Cardiac fibroblast (primary cell): ENCODE measurements around the gene HPSE.

Experiments
- DNase-seq, 2 donors: peaks; one replicate each; pipeline versions ENCODE4 v3.0.0 to v3.0.0-alpha.2; 2010; ENCODE audit warnings: low read depth in 2 of 2
- H3K4me3 ChIP-seq, 2 donors: replicated peaks in 1 of 2; 1 replicate in 1 of 2; 2 replicates in 1 of 2; pipeline ENCODE4 v1.5.1; 2011; ENCODE audit warnings: low read depth in 2 of 2, low read length in 2 of 2, mild to moderate bottlenecking in 2 of 2, moderate library complexity in 1 of 2
- CTCF ChIP-seq: IDR thresholded peaks from one replicate; pipeline ENCODE4 v1.5.1; 2011; ENCODE audit warnings: low read depth, mild to moderate bottlenecking, low read length, inconsistent platforms

HPSE gene

GRCh38 chr4:83360018-83360417 is 25.4 kb upstream of the HPSE start:
- DNase-seq, result no peak
- no peak for TF ChIP-seq CTCF
- no peak overlapping the region for H3K4me3 ChIP-seq

GRCh38 chr4:83358410-83358809 is 23.8 kb upstream of the HPSE start:
- peak; percentile 80 to 83 for DNase-seq
- TF ChIP-seq CTCF, result no peak

GRCh38 chr4:83356899-83357661 is 22.4 kb upstream of the HPSE start:
- no peak overlapping the region for H3K4me3 ChIP-seq
- TF ChIP-seq CTCF, result no peak

More at GRCh38 chr4:83358410-83358809, 23.8 kb upstream of the HPSE start:
- no peak overlapping the region for H3K4me3 ChIP-seq

GRCh38 chr4:83353516-83353915 is 18.9 kb upstream of the HPSE start:
- TF ChIP-seq CTCF, result no peak
- no peak for DNase-seq
- no peak overlapping the region for H3K4me3 ChIP-seq

More at GRCh38 chr4:83356899-83357661, 22.4 kb upstream of the HPSE start:
- DNase-seq, result peak; percentile 95 to 97

GRCh38 chr4:83348074-83348473 is 13.4 kb upstream of the HPSE start:
- DNase-seq, result no peak
- TF ChIP-seq CTCF, result no peak
- no peak overlapping the region for H3K4me3 ChIP-seq

- DNase-seq, result peak; percentile 19 to 53
- TF ChIP-seq CTCF, result no peak
- H3K4me3 ChIP-seq, result no peak overlapping the region
Observed at GRCh38 chr4:83342476-83342875, 7.8 kb upstream of the HPSE start.
